GM23248 (cell line): ENCODE measurements around the gene STARD13. TPM values are rescaled to one million over a fixed set of nuclear protein-coding genes. Genes with fewer than 3 reads are reported as not detected.

ENCODE experiments used
- DNase-seq: peaks from one replicate; pipeline ENCODE4 v3.0.0-alpha.2; 2015
- H2AFZ ChIP-seq: fragments of 200-600 bp; sonication (generic); 2 replicates; pipeline ENCODE4 v1.6.1; 2016; ENCODE audit warnings: antibody characterized with exemption
- H3F3A ChIP-seq: fragments of 200-600 bp; sonication (generic); 2 replicates; pipeline ENCODE4 v1.6.1; 2016; ENCODE audit warnings: mild to moderate bottlenecking, antibody characterized with exemption, mixed run types; ENCODE audit not compliant: insufficient read depth
- H3K27ac ChIP-seq: fragments of 200-600 bp; sonication (generic); 2 replicates; pipeline ENCODE4 v1.5.1; 2016; ENCODE audit warnings: mild to moderate bottlenecking
- H3K27me3 ChIP-seq: fragments of 200-600 bp; sonication (generic); replicated peaks from 2 replicates; pipeline ENCODE4 v1.6.1; 2016; ENCODE audit warnings: mild to moderate bottlenecking; ENCODE audit not compliant: insufficient read depth
- H3K36me3 ChIP-seq: fragments of 200-600 bp; sonication (generic); 2 replicates; pipeline ENCODE4 v1.6.1; 2016; ENCODE audit warnings: low read depth, mild to moderate bottlenecking
- H3K4me1 ChIP-seq: fragments of 200-600 bp; sonication (generic); 2 replicates; pipeline ENCODE4 v1.6.1; 2016; ENCODE audit warnings: mild to moderate bottlenecking; ENCODE audit not compliant: insufficient read depth
- H3K4me2 ChIP-seq: fragments of 200-600 bp; sonication (generic); one replicate; pipeline ENCODE4 v1.6.1; 2016; ENCODE audit warnings: mild to moderate bottlenecking; ENCODE audit not compliant: unreplicated experiment
- H3K4me3 ChIP-seq: fragments of 200-600 bp; sonication (generic); 2 replicates; pipeline ENCODE4 v1.5.1; 2016; ENCODE audit warnings: mild to moderate bottlenecking
- H3K79me2 ChIP-seq: fragments of 200-600 bp; sonication (generic); 2 replicates; pipeline ENCODE4 v1.6.1; 2016; ENCODE audit warnings: mild to moderate bottlenecking; ENCODE audit not compliant: insufficient read depth
- H3K9ac ChIP-seq: fragments of 200-600 bp; sonication (generic); 2 replicates; pipeline ENCODE4 v1.6.1; 2016; ENCODE audit warnings: mild to moderate bottlenecking
- H3K9me2 ChIP-seq: fragments of 200-600 bp; sonication (generic); 2 replicates; pipeline ENCODE4 v1.6.1; 2016; ENCODE audit warnings: mixed run types, mild to moderate bottlenecking, moderate library complexity; ENCODE audit not compliant: insufficient read depth
- H3K9me3 ChIP-seq: fragments of 200-600 bp; sonication (generic); one replicate; pipeline ENCODE4 v1.6.1; 2017; ENCODE audit warnings: low read depth
- H4K20me1 ChIP-seq: fragments of 200-600 bp; sonication (generic); 2 replicates; pipeline ENCODE4 v1.6.0; 2016; ENCODE audit not compliant: insufficient read depth
- EZH2 ChIP-seq: fragments of 200-600 bp; sonication (generic); IDR thresholded peaks from 2 replicates; pipeline ENCODE4 v1.6.1; 2018; ENCODE audit warnings: antibody characterized with exemption, mild to moderate bottlenecking; ENCODE audit not compliant: insufficient read depth, poor library complexity, severe bottlenecking
- EZH2phosphoT487 ChIP-seq: fragments of 200-600 bp; sonication (generic); IDR thresholded peaks from 2 replicates; pipeline ENCODE4 v1.6.1; 2018; ENCODE audit warnings: antibody characterized with exemption, moderate library complexity, mild to moderate bottlenecking, low read depth; ENCODE audit not compliant: insufficient read depth
- WGBS, 2 experiments: methylation state at CpG; one replicate each; pipeline ENCODE4 v1.1.6; 2015 to 2017; ENCODE audit warnings: low lambda C conversion rate in 2 of 2, low coverage in 1 of 2; ENCODE audit errors: missing lambda C conversion rate in 2 of 2; 5-methylcytosine and 5-hydroxymethylcytosine counted together
- in situ Hi-C: fragments of 300-500 bp; cut with MboI; formaldehyde crosslinking; loops from 2 replicates; pipeline ENCODE4 v1.15.0; 2020
- polyA plus RNA-seq: library from polyadenylated mRNA; unstranded; fragments of >200 nt; fragmentation: Nextera tagmentation; extraction: Ambion mirVana; gene quantifications from 2 replicates; pipeline ENCODE4 v1.2.1, GENCODE V29; 2016
- total RNA-seq: library from RNA; depleted of rRNA; stranded (reverse); fragments of >200 nt; shearing (Covaris generic); gene quantifications from 2 replicates; pipeline ENCODE4 v1.2.3, GENCODE V29; 2014

Gene STARD13
- total and polyA plus RNA-seq, 2 experiments from 2014 or later, result 13.8 to 16.6 TPM

DNA sequence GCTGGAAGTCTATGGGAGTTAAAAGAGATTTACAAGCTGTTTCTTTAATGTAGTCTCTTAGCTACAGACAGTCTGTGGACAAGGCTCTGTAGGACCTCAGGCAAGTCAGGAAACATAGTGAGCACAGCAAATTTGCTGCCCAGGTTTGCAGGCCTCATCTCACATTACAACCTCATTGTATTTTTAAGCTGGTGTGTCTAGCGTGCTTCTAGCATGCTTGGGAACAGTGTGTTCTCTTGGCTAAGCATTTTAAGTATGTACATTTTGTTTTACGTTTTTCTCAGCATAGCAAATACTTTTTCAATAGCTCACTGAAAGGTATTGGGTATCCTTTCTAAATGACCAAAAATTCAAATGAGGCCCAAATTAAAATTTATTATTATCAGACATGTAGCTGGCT is 113.2 kb downstream of the STARD13 start:
- TF ChIP-seq EZH2phosphoT487 (no peak), EZH2 (no peak)
- Histone ChIP-seq H2AFZ (no peak overlapping the region), H3F3A (peaks cover 52% of the 10 kb centered on the region), H3K27ac (no peak overlapping the region), H3K79me2 (peaks cover 94% of the 10 kb centered on the region), H4K20me1 (no peaks in the 10 kb centered on the region; the same call in 1 of the 2 replicates), H3K4me2 (no peak overlapping the region), H3K9me2 (no peaks in the 10 kb centered on the region), H3K9ac (no peak overlapping the region), H3K9me3 (no peaks in the 10 kb centered on the region), H3K4me1 (peaks cover 36% of the 10 kb centered on the region), H3K4me3 (no peak overlapping the region), H3K27me3 (no peaks in the 10 kb centered on the region), H3K36me3 (peaks cover 29% of the 10 kb centered on the region)
- 80 to 87% methylated on average over 2 of the region's 2 CpGs for WGBS, 2 experiments
- DNase-seq, result no peak
- in situ Hi-C loops, result no loop called here

DNA sequence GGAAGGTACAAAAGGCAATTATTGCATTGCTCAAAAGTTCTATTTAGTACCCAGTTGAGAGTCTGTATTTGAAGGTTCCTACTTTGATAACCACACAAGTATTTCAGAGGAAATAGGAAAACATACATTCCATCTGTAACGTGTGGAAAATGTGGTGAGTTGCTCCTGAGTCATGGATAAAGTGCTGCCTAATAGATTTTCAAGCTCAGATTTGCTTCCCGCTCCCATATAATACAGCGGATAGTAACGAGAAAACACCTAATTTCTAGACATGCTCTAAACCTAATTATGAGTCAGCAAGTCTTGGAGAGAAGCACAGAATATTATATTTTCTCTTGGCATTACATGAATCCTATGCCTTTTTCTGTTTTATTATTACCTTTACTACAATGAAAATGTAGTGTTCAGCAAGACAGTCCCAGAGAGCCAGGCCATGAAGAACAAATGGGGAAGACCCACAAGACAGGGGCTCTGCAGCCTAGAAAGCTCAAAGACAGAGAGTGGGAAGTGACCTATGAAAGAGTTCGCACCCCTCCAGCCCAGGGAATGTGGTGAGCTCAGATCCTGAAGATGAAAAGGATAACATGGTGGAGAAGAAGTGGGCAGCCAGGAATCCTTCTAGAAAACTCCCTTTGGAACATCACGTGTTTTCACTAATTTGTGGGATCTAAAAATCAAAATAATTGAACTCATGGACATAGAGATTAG is 116.1 kb downstream of the STARD13 start:
- no peak overlapping the region for H2AFZ ChIP-seq
- peaks cover 25% of the 10 kb centered on the region for H3K4me1 ChIP-seq
- H3K79me2 ChIP-seq, result peaks cover 77% of the 10 kb centered on the region
- H3K36me3 ChIP-seq, result peaks cover 40% of the 10 kb centered on the region
- no peaks in the 10 kb centered on the region for H3K9me2 ChIP-seq
- no peaks in the 10 kb centered on the region for H4K20me1 ChIP-seq
- DNase-seq, result peak; percentile 81
- H3F3A ChIP-seq, result peaks cover 48% of the 10 kb centered on the region
- TF ChIP-seq EZH2phosphoT487, result no peak
- no peak for TF ChIP-seq EZH2
- 44 to 50% methylated on average over 6 of the region's 6 CpGs for WGBS, 2 experiments
- no peaks in the 10 kb centered on the region for H3K27me3 ChIP-seq
- in situ Hi-C loops, result no loop called here
- H3K9me3 ChIP-seq, result no peaks in the 10 kb centered on the region
- H3K27ac ChIP-seq, result peak overlapping the region; percentile 73
- no peak overlapping the region for H3K4me3 ChIP-seq
- peak overlapping the region; percentile 19 for H3K4me2 ChIP-seq
- peak overlapping the region; percentile 35 for H3K9ac ChIP-seq

DNA sequence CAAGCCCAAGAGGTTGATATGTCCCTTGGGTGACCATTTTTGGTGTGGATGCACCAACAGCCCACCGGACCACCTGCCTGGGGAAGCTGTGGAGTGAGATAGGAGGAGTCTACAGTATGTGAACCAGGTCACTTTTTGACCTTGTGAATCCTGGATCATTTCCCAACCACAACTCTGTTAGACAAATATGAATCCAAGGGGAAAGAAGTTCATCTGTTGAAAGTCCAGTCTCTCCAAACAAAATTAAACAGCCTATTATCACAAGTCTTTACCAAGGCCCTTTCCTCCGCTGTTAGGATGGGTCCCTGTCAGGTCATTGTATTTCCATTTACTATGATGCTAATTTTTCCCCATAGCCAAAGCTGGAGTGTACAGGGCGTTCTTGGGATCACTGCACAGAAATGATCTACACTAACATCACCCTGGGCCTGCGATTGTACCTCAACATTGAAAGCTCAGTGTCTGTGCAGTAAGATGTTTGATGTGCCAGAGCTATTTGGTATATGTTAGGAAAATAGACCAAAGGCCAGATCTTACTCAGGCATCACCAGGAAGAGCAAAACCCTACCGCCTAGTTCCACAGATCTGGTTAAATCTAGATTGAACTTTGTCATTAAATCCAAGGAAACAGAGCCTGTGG is 117.1 kb downstream of the STARD13 start:
- Histone ChIP-seq H3K27me3 (no peaks in the 10 kb centered on the region), H3K4me3 (no peak overlapping the region), H3K9me2 (no peaks in the 10 kb centered on the region), H3K36me3 (peaks cover 38% of the 10 kb centered on the region), H3K79me2 (peaks cover 69% of the 10 kb centered on the region), H3K4me2 (peak overlapping the region; percentile 19), H3F3A (peaks cover 44% of the 10 kb centered on the region), H3K9ac (peak overlapping the region; percentile 35; the same call in 1 of the 2 replicates), H3K9me3 (no peaks in the 10 kb centered on the region), H4K20me1 (no peaks in the 10 kb centered on the region), H3K27ac (peak overlapping the region; percentile 73), H2AFZ (no peak overlapping the region), H3K4me1 (peaks cover 33% of the 10 kb centered on the region)
- in situ Hi-C loops, result no loop called here
- no peak for TF ChIP-seq EZH2phosphoT487
- TF ChIP-seq EZH2, result no peak
- no peak for DNase-seq
- WGBS, 2 experiments, result 87 to 96% methylated on average over 5 of the region's 5 CpGs

DNA sequence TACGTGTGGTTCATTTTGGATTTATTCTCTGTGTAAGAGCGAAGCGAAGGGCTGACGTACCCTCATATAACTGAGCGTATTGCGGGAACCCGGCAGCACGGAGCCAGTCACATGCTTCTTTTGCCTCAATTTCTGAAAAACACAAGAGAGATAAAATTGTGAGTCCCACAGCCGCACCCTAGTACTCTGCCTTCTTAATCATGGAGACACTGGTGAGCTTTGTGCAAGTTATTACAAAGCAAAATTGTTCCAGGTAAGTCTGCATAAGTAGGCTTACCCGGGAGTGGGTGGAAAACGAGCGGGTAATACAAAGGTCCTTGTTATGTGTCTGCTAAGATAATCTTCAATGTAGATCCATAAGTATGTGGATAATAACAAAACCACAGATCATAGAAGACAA is 118.1 kb downstream of the STARD13 start:
- peaks cover 63% of the 10 kb centered on the region for H3K79me2 ChIP-seq
- H3K4me3 ChIP-seq, result no peak overlapping the region
- peaks cover 33% of the 10 kb centered on the region for H3K4me1 ChIP-seq
- no peaks in the 10 kb centered on the region for H4K20me1 ChIP-seq
- peaks cover 37% of the 10 kb centered on the region for H3K36me3 ChIP-seq
- in situ Hi-C loops, result no loop called here
- no peaks in the 10 kb centered on the region for H3K9me3 ChIP-seq
- no peak for TF ChIP-seq EZH2phosphoT487
- no peak for TF ChIP-seq EZH2
- H2AFZ ChIP-seq, result no peak overlapping the region
- H3K9me2 ChIP-seq, result no peaks in the 10 kb centered on the region
- 99% methylated on average over 12 of the region's 12 CpGs for WGBS, 2 experiments
- H3K4me2 ChIP-seq, result no peak overlapping the region
- DNase-seq, result no peak
- H3F3A ChIP-seq, result peaks cover 43% of the 10 kb centered on the region
- H3K27me3 ChIP-seq, result no peaks in the 10 kb centered on the region
- H3K9ac ChIP-seq, result no peak overlapping the region
- H3K27ac ChIP-seq, result no peak overlapping the region
